HAP-1 (cell line): ENCODE results near the gene EPAS1.

Experiments used
- DNase-seq, 2 experiments: peaks; one replicate each; pipeline ENCODE4 v3.0.0-alpha.2; 2016 to 2020; ENCODE audit warnings: low spot score in 2 of 2
- H3K27me3 ChIP-seq: fragments of 250-450 bp; sonication (Bioruptor Pico); 2 replicates; pipeline ENCODE4 v1.5.1; 2020; ENCODE audit warnings: low read depth, mild to moderate bottlenecking, moderate library complexity
- H3K36me3 ChIP-seq: fragments of 250-450 bp; sonication (Bioruptor Pico); replicated peaks from 2 replicates; pipeline ENCODE4 v1.5.1; 2020; ENCODE audit warnings: mild to moderate bottlenecking
- H3K4me1 ChIP-seq: fragments of 250-450 bp; sonication (Bioruptor Pico); 2 replicates; pipeline ENCODE4 v1.5.1; 2020; ENCODE audit warnings: mild to moderate bottlenecking
- H3K4me3 ChIP-seq: fragments of 250-450 bp; sonication (Bioruptor Pico); 2 replicates; pipeline ENCODE4 v1.5.1; 2020; ENCODE audit warnings: mild to moderate bottlenecking, moderate library complexity
- H3K9me3 ChIP-seq: fragments of 250-450 bp; sonication (Bioruptor Pico); 2 replicates; pipeline ENCODE4 v1.5.1; 2020; ENCODE audit warnings: mild to moderate bottlenecking, moderate library complexity
- in situ Hi-C: fragments of 300-500 bp; cut with MboI; formaldehyde crosslinking; loops from 3 replicates; pipeline ENCODE4 v1.14.3; 2020; ENCODE audit warnings: low sequenced_read_pairs, inconsistent platforms, mixed read lengths

EPAS1 gene

GRCh38 chr2:46351750-46352138 is 54.5 kb downstream of the EPAS1 start:
- in situ Hi-C loops = loop anchor here (25.0 kb wide), 1 partner anchor 289 kb away; no protein-coding TSS in a partner anchor
- DNase-seq = no peak
- no peaks in the 10 kb centered on the region for H3K4me1 ChIP-seq
- no peaks in the 10 kb centered on the region for H3K36me3 ChIP-seq
- no peaks in the 10 kb centered on the region for H3K27me3 ChIP-seq
- no peaks in the 10 kb centered on the region for H3K9me3 ChIP-seq
- no peak overlapping the region for H3K4me3 ChIP-seq

- Histone ChIP-seq H3K4me3 (no peak overlapping the region), H3K9me3 (no peaks in the 10 kb centered on the region), H3K36me3 (no peaks in the 10 kb centered on the region), H3K27me3 (no peaks in the 10 kb centered on the region), H3K4me1 (no peaks in the 10 kb centered on the region)
- in situ Hi-C loops = loop anchor here (25.0 kb wide), 1 partner anchor 290 kb away; no protein-coding TSS in a partner anchor
- DNase-seq = no peak
These were observed 55.4 kb downstream of the EPAS1 start for GRCh38 chr2:46352621-46353020.

GRCh38 chr2:46353509-46353908 is 56.3 kb downstream of the EPAS1 start:
- Histone ChIP-seq H3K27me3 (no peaks in the 10 kb centered on the region), H3K4me3 (no peak overlapping the region), H3K4me1 (no peaks in the 10 kb centered on the region), H3K9me3 (no peaks in the 10 kb centered on the region), H3K36me3 (no peaks in the 10 kb centered on the region)
- in situ Hi-C loops = loop anchor here (25.0 kb wide), 1 partner anchor 291 kb away; no protein-coding TSS in a partner anchor
- DNase-seq = no peak

- H3K9me3 ChIP-seq = no peaks in the 10 kb centered on the region
- DNase-seq = no peak
- in situ Hi-C loops = loop anchor here (25.0 kb wide), 1 partner anchor 293 kb away; no protein-coding TSS in a partner anchor
- no peak overlapping the region for H3K4me3 ChIP-seq
- H3K4me1 ChIP-seq = no peaks in the 10 kb centered on the region
- H3K36me3 ChIP-seq = no peaks in the 10 kb centered on the region
- no peaks in the 10 kb centered on the region for H3K27me3 ChIP-seq
These were observed 58.5 kb downstream of the EPAS1 start for GRCh38 chr2:46355756-46356155.

- H3K9me3 ChIP-seq = no peaks in the 10 kb centered on the region
- H3K27me3 ChIP-seq = no peaks in the 10 kb centered on the region
- no peak for DNase-seq
- in situ Hi-C loops = loop anchor here (25.0 kb wide), 1 partner anchor 295 kb away; no protein-coding TSS in a partner anchor
- no peaks in the 10 kb centered on the region for H3K4me1 ChIP-seq
- H3K4me3 ChIP-seq = no peak overlapping the region
- H3K36me3 ChIP-seq = no peaks in the 10 kb centered on the region
These were observed 59.8 kb downstream of the EPAS1 start for GRCh38 chr2:46356991-46357390.

- H3K4me3 ChIP-seq = no peak overlapping the region
- no peaks in the 10 kb centered on the region for H3K36me3 ChIP-seq
- H3K9me3 ChIP-seq = no peaks in the 10 kb centered on the region
- no peaks in the 10 kb centered on the region for H3K4me1 ChIP-seq
- no peak for DNase-seq
- in situ Hi-C loops = loop anchor here (25.0 kb wide), 1 partner anchor 296 kb away; no protein-coding TSS in a partner anchor
- H3K27me3 ChIP-seq = no peaks in the 10 kb centered on the region
These were observed 61.5 kb downstream of the EPAS1 start for GRCh38 chr2:46358713-46359112.

GRCh38 chr2:46360303-46360702 is 63.1 kb downstream of the EPAS1 start:
- Histone ChIP-seq H3K4me3 (no peak overlapping the region), H3K9me3 (no peaks in the 10 kb centered on the region), H3K36me3 (no peaks in the 10 kb centered on the region), H3K4me1 (no peaks in the 10 kb centered on the region), H3K27me3 (peaks cover under 1% of the 10 kb centered on the region)
- no peak for DNase-seq
- in situ Hi-C loops = loop anchor here (25.0 kb wide), 1 partner anchor 298 kb away; no protein-coding TSS in a partner anchor

- in situ Hi-C loops = loop anchor here (25.0 kb wide), 1 partner anchor 300 kb away; no protein-coding TSS in a partner anchor
- no peak overlapping the region for H3K4me3 ChIP-seq
- H3K36me3 ChIP-seq = no peaks in the 10 kb centered on the region
These were observed 64.9 kb downstream of the EPAS1 start for GRCh38 chr2:46361920-46362666.

GRCh38 chr2:46362667-46363012 is 65.4 kb downstream of the EPAS1 start:
- no peaks in the 10 kb centered on the region for H3K36me3 ChIP-seq

More at GRCh38 chr2:46361920-46362666, 64.9 kb downstream of the EPAS1 start:
- Histone ChIP-seq H3K27me3 (peaks cover 4% of the 10 kb centered on the region), H3K9me3 (no peaks in the 10 kb centered on the region), H3K4me1 (no peaks in the 10 kb centered on the region)
- no peak for DNase-seq

GRCh38 chr2:46363535-46364170 is 66.4 kb downstream of the EPAS1 start:
- Histone ChIP-seq H3K4me1 (no peaks in the 10 kb centered on the region), H3K36me3 (no peaks in the 10 kb centered on the region), H3K27me3 (peaks cover 7% of the 10 kb centered on the region), H3K9me3 (no peaks in the 10 kb centered on the region), H3K4me3 (no peak overlapping the region)
- in situ Hi-C loops = loop anchor here (25.0 kb wide), 1 partner anchor 301 kb away; no protein-coding TSS in a partner anchor
- no peak for DNase-seq

More at GRCh38 chr2:46362667-46363012, 65.4 kb downstream of the EPAS1 start:
- Histone ChIP-seq H3K4me3 (no peak overlapping the region), H3K9me3 (no peaks in the 10 kb centered on the region), H3K4me1 (no peaks in the 10 kb centered on the region), H3K27me3 (peaks cover 4% of the 10 kb centered on the region)
- in situ Hi-C loops = loop anchor here (25.0 kb wide), 1 partner anchor 300 kb away; no protein-coding TSS in a partner anchor
- no peak for DNase-seq

- Histone ChIP-seq H3K4me3 (no peak overlapping the region), H3K36me3 (no peaks in the 10 kb centered on the region), H3K27me3 (peaks cover 7% of the 10 kb centered on the region), H3K9me3 (no peaks in the 10 kb centered on the region), H3K4me1 (no peaks in the 10 kb centered on the region)
- in situ Hi-C loops = loop anchor here (25.0 kb wide), 1 partner anchor 303 kb away; no protein-coding TSS in a partner anchor
- DNase-seq = peak; percentile 56 to 57
These were observed 67.7 kb downstream of the EPAS1 start for GRCh38 chr2:46364797-46365457.

- in situ Hi-C loops = loop anchor here (25.0 kb wide), 1 partner anchor 304 kb away; no protein-coding TSS in a partner anchor
These were observed 68.9 kb downstream of the EPAS1 start for GRCh38 chr2:46365913-46366667.

GRCh38 chr2:46366668-46367052 is 69.5 kb downstream of the EPAS1 start:
- Histone ChIP-seq H3K9me3 (no peaks in the 10 kb centered on the region), H3K36me3 (no peaks in the 10 kb centered on the region), H3K4me3 (no peak overlapping the region), H3K4me1 (no peaks in the 10 kb centered on the region), H3K27me3 (peaks cover 7% of the 10 kb centered on the region)
- in situ Hi-C loops = loop anchor here (25.0 kb wide), 1 partner anchor 304 kb away; no protein-coding TSS in a partner anchor
- no peak for DNase-seq

More at GRCh38 chr2:46365913-46366667, 68.9 kb downstream of the EPAS1 start:
- Histone ChIP-seq H3K4me1 (no peaks in the 10 kb centered on the region), H3K4me3 (no peak overlapping the region), H3K36me3 (no peaks in the 10 kb centered on the region), H3K27me3 (peaks cover 7% of the 10 kb centered on the region), H3K9me3 (no peaks in the 10 kb centered on the region)
- no peak for DNase-seq
